HCT116 (cell line): ENCODE measurements around the gene TRPC6. TPM values are rescaled to one million over a fixed set of nuclear protein-coding genes. Genes with fewer than 3 reads are reported as not detected.

Source experiments
- ATAC-seq: fragments of 200-7000 bp; cut with Tn5 transposase; 2 replicates; pipeline ENCODE4 v1.9.1; 2020; ENCODE audit warnings: mild to moderate bottlenecking, moderate library complexity
- BruUV-seq: library from RNA; stranded (reverse); fragments of 400-500 nt; replicated peaks from 2 replicates; lab custom pipeline; 2021; lab: Mats Ljungman, UMichigan
- CTCF ChIA-PET: fragments of 300-600 bp; sonication (Branson Sonifier 250); formaldehyde crosslinking; loops from one replicate; lab custom pipeline; 2021; ENCODE audit warnings: antibody characterized with exemption; lab: Charles Lee
- POLR2A ChIA-PET: fragments of 300-600, 350-600 bp; sonication (Branson Sonifier 250); formaldehyde crosslinking; loops from one replicate; lab custom pipeline; 2021; ENCODE audit warnings: antibody characterized with exemption; lab: Charles Lee
- RAD21 ChIA-PET, 2 experiments: fragments of 300-600 bp; sonication (Branson Sonifier 250); formaldehyde crosslinking; loops; one replicate each; lab custom pipeline; 2023; ENCODE audit warnings: low total read pairs in 2 of 2; ENCODE audit not compliant: uncharacterized antibody in 2 of 2, unreplicated experiment in 2 of 2, low non-redundant PET in 1 of 2; lab: Charles Lee
- DNase-seq: peaks from one replicate; pipeline ENCODE4 v3.0.0-alpha.2; 2010; ENCODE audit warnings: low read depth, low spot score
- H2AFZ ChIP-seq: fragments of 200-600 bp; shearing (Covaris generic), sonication (generic); 2 replicates; pipeline ENCODE4 v1.6.1; 2017; ENCODE audit warnings: low read depth, mixed run types, mixed read lengths, antibody characterized with exemption, low read length; ENCODE audit not compliant: poor library complexity, severe bottlenecking
- H3K27ac ChIP-seq: 2 replicates; pipeline ENCODE4 v1.5.1; 2012; ENCODE audit warnings: low read depth, low read length
- H3K27me3 ChIP-seq: fragments of 200-600 bp; sonication (generic); 2 replicates; pipeline ENCODE4 v1.6.1; 2016; ENCODE audit warnings: mixed run types, low read length, mixed read lengths; ENCODE audit not compliant: insufficient read depth
- H3K36me3 ChIP-seq, 2 experiments: fragments of 200-500 bp in 1 of 2; fragments of 200-600 bp in 1 of 2; sonication (Bioruptor generic) in 1 of 2; sonication (generic) in 1 of 2; 2 replicates each; pipeline versions ENCODE4 v1.5.1 to v1.6.1; 2014 to 2016; ENCODE audit warnings: low read length in 2 of 2, inconsistent platforms in 1 of 2, mixed read lengths in 1 of 2, mixed run types in 1 of 2; ENCODE audit not compliant: insufficient read depth in 2 of 2, control insufficient read depth in 1 of 2
- H3K4me1 ChIP-seq, 2 experiments: fragments of 200-600 bp in 1 of 2; sonication (generic) in 1 of 2; 2 replicates each; pipeline versions ENCODE4 v1.5.1 to v1.6.1; 2012 to 2017; ENCODE audit warnings: low read length in 2 of 2, inconsistent platforms in 1 of 2, mild to moderate bottlenecking in 1 of 2, mixed read lengths in 1 of 2, mixed run types in 1 of 2, moderate library complexity in 1 of 2; ENCODE audit not compliant: insufficient read depth in 2 of 2, control insufficient read depth in 1 of 2
- H3K4me2 ChIP-seq: fragments of 200-600 bp; sonication (generic); 2 replicates; pipeline ENCODE4 v1.6.1; 2017; ENCODE audit warnings: mixed run types, low read length, mixed read lengths
- H3K4me3 ChIP-seq, 2 experiments: fragments of 200-600 bp in 1 of 2; sonication (generic) in 1 of 2; replicated peaks in 1 of 2; 2 replicates each; pipeline ENCODE4 v1.5.1; 2011 to 2016; ENCODE audit warnings: low read length in 2 of 2, control low read depth in 1 of 2, low read depth in 1 of 2, mild to moderate bottlenecking in 1 of 2, mixed read lengths in 1 of 2, mixed run types in 1 of 2
- H3K79me2 ChIP-seq: fragments of 200-600 bp; sonication (generic); 2 replicates; pipeline ENCODE4 v1.6.1; 2017; ENCODE audit warnings: mild to moderate bottlenecking, mixed run types, low read length, moderate library complexity, mixed read lengths; ENCODE audit not compliant: insufficient read depth
- H3K9ac ChIP-seq: fragments of 200-600 bp; sonication (generic); 2 replicates; pipeline ENCODE4 v1.6.1; 2016; ENCODE audit warnings: low read length, mixed read lengths
- H3K9me2 ChIP-seq: fragments of 200-600 bp; sonication (generic), shearing (Covaris generic); 2 replicates; pipeline ENCODE4 v1.6.1; 2017; ENCODE audit warnings: mixed run types, mild to moderate bottlenecking, moderate library complexity; ENCODE audit not compliant: insufficient read depth
- H3K9me3 ChIP-seq, 2 experiments: fragments of 200-500 bp in 1 of 2; fragments of 200-600 bp in 1 of 2; sonication (Bioruptor generic) in 1 of 2; sonication (generic) in 1 of 2; 2 replicates each; pipeline ENCODE4 v1.6.1; 2014 to 2017; ENCODE audit warnings: low read length in 2 of 2, mixed read lengths in 2 of 2, inconsistent platforms in 1 of 2, low read depth in 1 of 2, mild to moderate bottlenecking in 1 of 2, mixed run types in 1 of 2, moderate library complexity in 1 of 2; ENCODE audit not compliant: control insufficient read depth in 1 of 2, insufficient read depth in 1 of 2
- H4K20me1 ChIP-seq: fragments of 200-600 bp; sonication (generic), shearing (Covaris generic); 2 replicates; pipeline ENCODE4 v1.6.1; 2017; ENCODE audit warnings: mixed run types, mild to moderate bottlenecking, moderate library complexity; ENCODE audit not compliant: insufficient read depth
- CBX3 ChIP-seq: IDR thresholded peaks from 2 replicates; pipeline ENCODE4 v1.6.1; 2012; ENCODE audit warnings: low read depth
- CEBPB ChIP-seq: IDR thresholded peaks from 2 replicates; pipeline ENCODE4 v1.6.1; 2012; ENCODE audit warnings: low read depth
- EGR1 ChIP-seq: IDR thresholded peaks from 2 replicates; pipeline ENCODE4 v1.6.1; 2012; ENCODE audit warnings: low read depth
- ELF1 ChIP-seq: IDR thresholded peaks from 2 replicates; pipeline ENCODE4 v1.6.1; 2012; ENCODE audit warnings: low read depth, borderline replicate concordance
- FOSL1 ChIP-seq: IDR thresholded peaks from 2 replicates; pipeline ENCODE4 v1.6.1; 2012; ENCODE audit warnings: low read depth
- JUND ChIP-seq: IDR thresholded peaks from 2 replicates; pipeline ENCODE4 v1.6.1; 2012
- POLR2A ChIP-seq: IDR thresholded peaks from 2 replicates; pipeline ENCODE4 v1.7.0; 2011; ENCODE audit warnings: borderline replicate concordance; ENCODE audit not compliant: insufficient read depth, insufficient read length; ENCODE audit errors: extremely low read depth
- POLR2AphosphoS5 ChIP-seq: IDR thresholded peaks from 2 replicates; pipeline ENCODE4 v1.6.1; 2011; ENCODE audit warnings: mild to moderate bottlenecking, low read depth, low read length, moderate library complexity
- RAD21 ChIP-seq: IDR thresholded peaks from 2 replicates; pipeline ENCODE4 v1.6.1; 2012; ENCODE audit warnings: low read depth, mild to moderate bottlenecking
- SP1 ChIP-seq: IDR thresholded peaks from 2 replicates; pipeline ENCODE4 v1.6.1; 2012; ENCODE audit warnings: low read depth
- SRF ChIP-seq: IDR thresholded peaks from 2 replicates; pipeline ENCODE4 v1.6.1; 2012; ENCODE audit warnings: low read depth
- intact Hi-C: fragments of 100-400 bp; cut with micrococcal nuclease; formaldehyde crosslinking; loops from 2 replicates; pipeline ENCODE4 v1.10.0; 2022
- total RNA-seq: library from RNA; stranded (reverse); gene quantifications from one replicate; pipeline ENCODE4 v1.2.1, GENCODE V29; 2021; ENCODE audit not compliant: unreplicated experiment
- TF ChIP-seq, protein P1 (sequence below): IDR thresholded peaks from 2 replicates; pipeline ENCODE4 v1.6.1; 2012
- TF ChIP-seq, protein P2 (sequence below): IDR thresholded peaks from 2 replicates; pipeline ENCODE4 v1.6.1; 2011; ENCODE audit warnings: mild to moderate bottlenecking, low read length, moderate library complexity; ENCODE audit not compliant: insufficient replicate concordance; ENCODE audit errors: extremely low read depth
- TF ChIP-seq, protein P3 (sequence below): IDR thresholded peaks from 2 replicates; pipeline ENCODE4 v1.6.1; 2012; ENCODE audit warnings: low read depth

The TRPC6 gene
- total RNA-seq, 1 experiment from 2014 or later, result not detected

DNA sequence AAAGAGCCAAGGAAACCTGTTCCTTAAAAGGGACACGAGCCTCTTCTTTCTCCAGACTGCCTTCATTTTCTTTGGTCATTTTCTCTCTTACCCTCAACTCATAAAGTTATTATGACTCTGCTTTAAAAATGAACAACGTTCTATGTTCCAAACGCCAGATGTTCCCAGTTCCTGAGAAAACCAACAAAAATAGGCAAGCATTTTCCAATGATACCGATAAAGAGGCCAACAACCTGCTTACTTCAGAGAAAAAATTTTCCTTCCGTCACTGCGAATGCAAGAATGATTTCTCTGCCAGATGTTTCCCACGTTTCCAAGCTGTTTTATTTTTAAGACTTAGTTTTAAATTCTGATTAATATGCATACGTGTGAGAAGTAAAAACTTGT lies 315 bp upstream of the TRPC6 start:
- Histone ChIP-seq H3K79me2 (no peaks in the 10 kb centered on the region), H3K9me3 (no peaks in the 10 kb centered on the region), H3K4me1 (no peaks in the 10 kb centered on the region), H4K20me1 (no peaks in the 10 kb centered on the region), H3K27ac (no peak overlapping the region), H3K27me3 (no peaks in the 10 kb centered on the region), H3K9ac (no peak overlapping the region), H3K36me3 (no peaks in the 10 kb centered on the region), H3K4me3 (no peak overlapping the region), H3K4me2 (no peak overlapping the region), H3K9me2 (no peaks in the 10 kb centered on the region), H2AFZ (no peak overlapping the region)
- TF ChIP-seq, protein P1, sequence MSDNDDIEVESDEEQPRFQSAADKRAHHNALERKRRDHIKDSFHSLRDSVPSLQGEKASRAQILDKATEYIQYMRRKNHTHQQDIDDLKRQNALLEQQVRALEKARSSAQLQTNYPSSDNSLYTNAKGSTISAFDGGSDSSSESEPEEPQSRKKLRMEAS, result no peak
- TF ChIP-seq POLR2A (no peak), ELF1 (no peak), JUND (no peak), POLR2AphosphoS5 (no peak), RAD21 (no peak), SRF (no peak), FOSL1 (no peak), CBX3 (no peak), CEBPB (no peak), EGR1 (no peak), SP1 (no peak)
- TF ChIP-seq, protein P2, sequence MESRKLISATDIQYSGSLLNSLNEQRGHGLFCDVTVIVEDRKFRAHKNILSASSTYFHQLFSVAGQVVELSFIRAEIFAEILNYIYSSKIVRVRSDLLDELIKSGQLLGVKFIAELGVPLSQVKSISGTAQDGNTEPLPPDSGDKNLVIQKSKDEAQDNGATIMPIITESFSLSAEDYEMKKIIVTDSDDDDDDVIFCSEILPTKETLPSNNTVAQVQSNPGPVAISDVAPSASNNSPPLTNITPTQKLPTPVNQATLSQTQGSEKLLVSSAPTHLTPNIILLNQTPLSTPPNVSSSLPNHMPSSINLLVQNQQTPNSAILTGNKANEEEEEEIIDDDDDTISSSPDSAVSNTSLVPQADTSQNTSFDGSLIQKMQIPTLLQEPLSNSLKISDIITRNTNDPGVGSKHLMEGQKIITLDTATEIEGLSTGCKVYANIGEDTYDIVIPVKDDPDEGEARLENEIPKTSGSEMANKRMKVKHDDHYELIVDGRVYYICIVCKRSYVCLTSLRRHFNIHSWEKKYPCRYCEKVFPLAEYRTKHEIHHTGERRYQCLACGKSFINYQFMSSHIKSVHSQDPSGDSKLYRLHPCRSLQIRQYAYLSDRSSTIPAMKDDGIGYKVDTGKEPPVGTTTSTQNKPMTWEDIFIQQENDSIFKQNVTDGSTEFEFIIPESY, result no peak
- TF ChIP-seq, protein P3, sequence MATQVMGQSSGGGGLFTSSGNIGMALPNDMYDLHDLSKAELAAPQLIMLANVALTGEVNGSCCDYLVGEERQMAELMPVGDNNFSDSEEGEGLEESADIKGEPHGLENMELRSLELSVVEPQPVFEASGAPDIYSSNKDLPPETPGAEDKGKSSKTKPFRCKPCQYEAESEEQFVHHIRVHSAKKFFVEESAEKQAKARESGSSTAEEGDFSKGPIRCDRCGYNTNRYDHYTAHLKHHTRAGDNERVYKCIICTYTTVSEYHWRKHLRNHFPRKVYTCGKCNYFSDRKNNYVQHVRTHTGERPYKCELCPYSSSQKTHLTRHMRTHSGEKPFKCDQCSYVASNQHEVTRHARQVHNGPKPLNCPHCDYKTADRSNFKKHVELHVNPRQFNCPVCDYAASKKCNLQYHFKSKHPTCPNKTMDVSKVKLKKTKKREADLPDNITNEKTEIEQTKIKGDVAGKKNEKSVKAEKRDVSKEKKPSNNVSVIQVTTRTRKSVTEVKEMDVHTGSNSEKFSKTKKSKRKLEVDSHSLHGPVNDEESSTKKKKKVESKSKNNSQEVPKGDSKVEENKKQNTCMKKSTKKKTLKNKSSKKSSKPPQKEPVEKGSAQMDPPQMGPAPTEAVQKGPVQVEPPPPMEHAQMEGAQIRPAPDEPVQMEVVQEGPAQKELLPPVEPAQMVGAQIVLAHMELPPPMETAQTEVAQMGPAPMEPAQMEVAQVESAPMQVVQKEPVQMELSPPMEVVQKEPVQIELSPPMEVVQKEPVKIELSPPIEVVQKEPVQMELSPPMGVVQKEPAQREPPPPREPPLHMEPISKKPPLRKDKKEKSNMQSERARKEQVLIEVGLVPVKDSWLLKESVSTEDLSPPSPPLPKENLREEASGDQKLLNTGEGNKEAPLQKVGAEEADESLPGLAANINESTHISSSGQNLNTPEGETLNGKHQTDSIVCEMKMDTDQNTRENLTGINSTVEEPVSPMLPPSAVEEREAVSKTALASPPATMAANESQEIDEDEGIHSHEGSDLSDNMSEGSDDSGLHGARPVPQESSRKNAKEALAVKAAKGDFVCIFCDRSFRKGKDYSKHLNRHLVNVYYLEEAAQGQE, result no peak
- ChIA-PET RAD21 (no interaction called here), POLR2A (no interaction called here), CTCF (no interaction called here)
- ATAC-seq, result no peak
- DNase-seq, result no peak
- BruUV-seq, result no TSS peak
- intact Hi-C loops, result no loop called here
